Left lung (tissue), 10 donors: ENCODE data around the gene COL5A1. TPM values are rescaled to one million over a fixed set of nuclear protein-coding genes. Genes with fewer than 3 reads are reported as not detected.
"Not testable (repeated sequence)": the region's sequence is repeated elsewhere in the genome, so short reads cannot be mapped to it uniquely, and the experiment has no call there.

Source experiments
- ATAC-seq: fragments of 200-7000 bp; cut with Tn5 transposase; one replicate; pipeline ENCODE4 v1.9.1; 2020; ENCODE audit warnings: moderate library complexity
- DNase-seq, 4 donors: peaks; one replicate each; pipeline ENCODE4 v3.0.0-alpha.2; 2013 to 2020
- H3K27ac ChIP-seq, 2 donors: fragments of 200-600 bp; sonication (generic) in 1 of 2; one replicate each; pipeline versions ENCODE4 v1.5.0 to v1.8.0; 2020 to 2021
- H3K27me3 ChIP-seq, 2 donors: fragments of 200-600 bp; sonication (generic) in 1 of 2; one replicate each; pipeline versions ENCODE4 v1.5.0 to v1.8.0; 2020 to 2021
- H3K36me3 ChIP-seq, 2 donors: fragments of 200-600 bp; sonication (generic) in 1 of 2; one replicate each; pipeline versions ENCODE4 v1.5.0 to v1.8.0; 2020 to 2021
- H3K4me1 ChIP-seq, 2 donors: fragments of 200-600 bp; one replicate each; pipeline ENCODE4 v1.8.0; 2021
- H3K4me3 ChIP-seq, 2 donors: fragments of 200-600 bp; sonication (generic) in 1 of 2; one replicate each; pipeline versions ENCODE4 v1.5.0 to v1.8.0; 2020 to 2021; ENCODE audit warnings: mild to moderate bottlenecking in 1 of 2
- H3K9me3 ChIP-seq, 2 donors: fragments of 200-600 bp; sonication (generic) in 1 of 2; one replicate each; pipeline versions ENCODE4 v1.5.0 to v1.8.0; 2020 to 2021
- CTCF ChIP-seq, 2 donors: fragments of 200-600 bp; sonication (generic) in 1 of 2; IDR thresholded peaks; one replicate each; pipeline versions ENCODE4 v1.5.0 to v1.8.0; 2021; ENCODE audit warnings: antibody characterized with exemption in 2 of 2
- intact Hi-C, 2 donors: fragments of 100-400 bp; cut with DNase I; formaldehyde crosslinking; loops; one replicate each; pipeline versions ENCODE4 v1.11.2 to v1.14.2; 2022
- polyA plus RNA-seq, 6 donors: library from polyadenylated mRNA; unstranded; fragments of 120-200 nt; gene quantifications; one replicate each; pipeline ENCODE4 v1.2.1, GENCODE V29; 2013; ENCODE audit not compliant: insufficient read length in 6 of 6
- total RNA-seq, 2 donors: library from RNA; stranded (reverse); fragmentation: NEBNext Ultra II Directional; extraction: Animal tissue kit (Norgen Biotek cat#: 25700); gene quantifications; one replicate each; pipeline ENCODE4 v1.2.1, GENCODE V29; 2021
- donor health status: DM: no; HTN: yes; CAD: no.
- donor health status: DM: no; HTN: no; CAD: no.

Gene COL5A1
- total and polyA plus RNA-seq, 8 donors = 168 to 357 (median 213) TPM

GRCh38 chr9:134853893-134854292, 212.3 kb downstream of the COL5A1 start:
- peaks cover 0 to 27% of the 10 kb centered on the region in 2 donors for H3K27me3 ChIP-seq
- H3K36me3 ChIP-seq = no peaks in the 10 kb centered on the region
- ATAC-seq = no peak
- H3K27ac ChIP-seq = no peak overlapping the region
- no peak overlapping the region for H3K4me3 ChIP-seq
- no peak for DNase-seq
- intact Hi-C loops = no loop called here
- no peak for TF ChIP-seq CTCF (IDR thresholded peaks at IDR 0.05)
- no peaks in the 10 kb centered on the region for H3K9me3 ChIP-seq
- no peaks in the 10 kb centered on the region for H3K4me1 ChIP-seq

DNA sequence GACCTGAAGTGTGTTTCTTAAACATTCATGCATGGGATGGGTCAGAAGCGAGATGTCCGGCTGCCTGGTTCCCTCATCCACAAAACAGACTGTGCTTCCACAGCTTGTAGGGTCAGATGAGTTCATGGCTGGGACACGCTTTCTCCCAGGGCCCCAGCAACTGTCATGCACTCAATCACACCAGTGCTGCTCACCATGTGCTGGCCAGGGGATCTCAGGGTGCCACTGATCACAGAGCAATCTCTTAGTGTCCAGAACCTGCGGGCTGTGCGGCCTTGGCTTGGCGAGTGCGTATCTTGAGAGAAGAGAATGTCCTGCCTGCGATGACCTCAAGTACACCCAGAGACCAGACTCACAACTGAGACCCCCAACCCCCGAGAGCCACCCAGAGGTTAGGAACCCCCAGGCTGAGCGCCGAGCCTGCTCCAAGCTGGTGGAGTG, 213.0 kb downstream of the COL5A1 start:
- H3K27ac ChIP-seq = no peak overlapping the region
- no peak for DNase-seq
- no peak for TF ChIP-seq CTCF (IDR thresholded peaks at IDR 0.05)
- H3K27me3 ChIP-seq = peaks cover 0 to 28% of the 10 kb centered on the region in 2 donors
- H3K4me1 ChIP-seq = no peaks in the 10 kb centered on the region
- H3K4me3 ChIP-seq = no peak overlapping the region
- no peak for ATAC-seq
- no peaks in the 10 kb centered on the region for H3K9me3 ChIP-seq
- intact Hi-C loops = no loop called here
- no peaks in the 10 kb centered on the region for H3K36me3 ChIP-seq

- Histone ChIP-seq H3K9me3 (no peaks in the 10 kb centered on the region), H3K4me3 (no peak overlapping the region), H3K36me3 (no peaks in the 10 kb centered on the region), H3K4me1 (no peaks in the 10 kb centered on the region), H3K27ac (no peak overlapping the region), H3K27me3 (peaks cover 0 to 28% of the 10 kb centered on the region in 2 donors)
- TF ChIP-seq CTCF (IDR thresholded peaks at IDR 0.05) = no peak
- intact Hi-C loops = no loop called here
- no peak for DNase-seq
- no peak for ATAC-seq
Observed at GRCh38 chr9:134855231-134855899, 213.8 kb downstream of the COL5A1 start.

GRCh38 chr9:134855900-134856377, 214.3 kb downstream of the COL5A1 start:
- Histone ChIP-seq H3K36me3 (no peaks in the 10 kb centered on the region), H3K4me1 (no peaks in the 10 kb centered on the region), H3K27ac (no peak overlapping the region), H3K4me3 (no peak overlapping the region), H3K27me3 (peaks cover 0 to 28% of the 10 kb centered on the region in 2 donors), H3K9me3 (no peaks in the 10 kb centered on the region)
- intact Hi-C loops = no loop called here
- DNase-seq (no peak), ATAC-seq (no peak)
- no peak for TF ChIP-seq CTCF (IDR thresholded peaks at IDR 0.05)

- DNase-seq, H3K27ac ChIP-seq, H3K4me1 ChIP-seq, H3K4me3 ChIP-seq, intact Hi-C loops, H3K9me3 ChIP-seq, ATAC-seq, H3K36me3 ChIP-seq: not testable (repeated sequence)
- peaks cover 0 to 28% of the 10 kb centered on the region in 2 donors for H3K27me3 ChIP-seq
Observed at GRCh38 chr9:134857451-134857850, 215.8 kb downstream of the COL5A1 start.
